Measurements from ENCODE around the gene CPEB3. TPM values are rescaled to one million over a fixed set of nuclear protein-coding genes. Genes with fewer than 3 reads are reported as not detected.
A peak's percentile ranks its signal among the peaks of the same experiment; 100 is the strongest.
"Not testable (repeated sequence)": the region's sequence is repeated elsewhere in the genome, so short reads cannot be mapped to it uniquely, and the experiment has no call there.

The CPEB3 gene
- total RNA-seq, 1 experiment from 2014 or later = 2.0 TPM

DNA sequence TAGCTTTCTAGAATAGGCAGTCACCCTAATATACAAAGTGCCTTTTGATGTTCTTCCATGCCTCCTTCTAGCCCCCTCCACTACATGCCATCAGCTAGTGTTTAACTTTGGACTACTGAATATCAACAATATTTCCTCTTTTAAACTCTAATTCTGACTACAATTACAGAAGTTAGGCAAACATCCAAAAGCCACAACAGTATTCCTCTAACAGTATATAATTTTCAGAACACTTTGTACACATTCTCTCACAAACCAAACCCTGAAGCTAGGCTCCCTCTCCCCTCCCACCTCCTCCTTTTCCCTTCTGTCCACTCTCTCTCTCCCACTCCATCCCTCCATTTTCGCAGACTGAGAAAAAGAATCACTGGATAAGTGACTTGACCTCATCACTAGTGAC is 59.7 kb downstream of the CPEB3 start:
- in situ Hi-C loops (cut with HindIII; ENCODE audit: low sequenced_read_pairs) = no loop called here
- DNase-seq (ENCODE audit: low spot score) = no peak

DNA sequence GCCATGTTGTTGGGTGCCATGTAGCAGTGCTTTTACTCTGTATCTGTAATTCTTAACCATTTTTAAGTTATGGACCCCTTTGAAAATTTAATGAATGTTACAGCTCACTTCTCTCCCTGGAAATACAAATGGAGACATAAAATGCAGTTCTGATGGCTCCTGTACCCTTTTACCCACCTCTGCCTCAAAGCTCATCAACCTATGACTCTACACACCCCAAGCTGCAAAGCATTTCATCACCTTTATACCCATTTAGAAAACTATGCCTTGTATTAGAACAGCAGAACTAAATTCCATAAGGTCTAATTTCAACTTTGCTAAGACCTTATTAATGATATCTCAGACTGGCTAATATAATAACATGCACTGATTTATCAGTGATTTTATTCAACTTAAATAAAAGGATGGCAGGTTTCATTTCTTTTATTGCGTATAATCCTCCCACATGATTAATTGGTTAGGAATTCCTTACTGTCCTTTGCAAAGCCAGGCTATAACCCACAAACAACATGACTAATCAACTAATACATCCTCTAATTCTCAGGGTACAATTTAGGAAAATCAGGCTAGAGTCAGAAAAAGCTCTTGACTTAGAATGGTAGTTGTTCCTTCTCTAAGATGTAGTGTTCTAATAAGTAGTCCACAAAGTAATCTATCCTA is 68.1 kb downstream of the CPEB3 start:
- DNase-seq (ENCODE audit: low spot score) = no peak
- in situ Hi-C loops (cut with HindIII; ENCODE audit: low sequenced_read_pairs) = no loop called here

DNA sequence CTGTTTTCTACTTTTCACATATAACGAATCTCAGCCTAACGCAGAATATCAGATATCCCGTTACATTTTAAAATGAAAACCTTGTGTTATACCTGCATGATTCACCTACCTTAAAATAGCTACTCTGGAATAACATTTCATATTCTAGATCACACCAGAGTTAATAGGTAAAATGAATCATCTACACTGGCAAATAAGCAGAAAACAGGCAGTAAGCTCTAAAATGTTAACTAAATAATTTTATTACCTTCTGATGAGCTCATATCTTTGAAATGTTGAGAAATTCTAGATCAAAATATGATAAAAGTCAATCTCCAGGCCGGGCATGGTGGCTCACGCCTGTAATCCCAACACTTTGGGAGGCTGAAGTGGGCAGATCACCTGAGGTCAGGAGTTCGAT is 71.3 kb downstream of the CPEB3 start:
- no peak for DNase-seq (ENCODE audit: low spot score)
- in situ Hi-C loops (cut with HindIII; ENCODE audit: low sequenced_read_pairs) = no loop called here

DNA sequence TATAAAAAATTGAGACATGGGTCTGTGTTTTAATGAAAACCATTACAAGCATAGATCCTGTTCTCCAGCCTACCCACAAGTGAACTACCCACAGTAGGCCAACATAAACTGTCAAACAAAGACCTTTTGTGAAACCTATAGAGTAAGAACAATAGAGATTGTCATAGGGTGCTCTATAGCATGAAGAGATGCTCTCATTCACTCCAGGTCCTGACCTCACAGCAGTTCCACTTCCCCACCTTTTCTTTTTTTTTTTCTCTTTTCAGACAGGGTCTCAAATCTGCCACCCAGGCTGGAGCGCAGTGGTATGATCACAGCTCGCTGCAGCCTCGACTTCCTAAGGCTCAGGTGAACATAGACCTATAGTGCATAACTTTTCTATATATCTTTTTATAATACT is 72.3 kb downstream of the CPEB3 start:
- no peak for DNase-seq (ENCODE audit: low spot score)
- in situ Hi-C loops (cut with HindIII; ENCODE audit: low sequenced_read_pairs) = no loop called here

DNA sequence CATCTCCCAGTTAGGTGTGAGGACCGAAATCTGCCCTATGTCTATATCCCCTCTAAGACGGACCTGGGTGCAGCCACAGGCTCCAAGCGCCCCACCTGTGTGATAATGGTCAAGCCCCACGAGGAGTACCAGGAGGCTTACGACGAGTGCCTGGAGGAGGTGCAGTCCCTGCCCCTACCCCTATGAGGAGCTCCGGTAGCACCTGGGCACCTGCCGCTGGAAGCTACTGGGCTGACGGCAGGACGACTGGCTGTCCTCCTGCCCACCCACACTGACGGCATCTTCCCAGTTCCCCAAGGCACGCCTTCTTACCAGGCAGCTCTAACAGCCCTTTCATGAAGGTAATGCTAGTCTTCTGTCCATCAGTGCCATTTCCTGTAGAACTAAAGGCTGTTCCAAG is 74.3 kb downstream of the CPEB3 start:
- DNase-seq (ENCODE audit: low spot score) = not testable (repeated sequence)

DNA sequence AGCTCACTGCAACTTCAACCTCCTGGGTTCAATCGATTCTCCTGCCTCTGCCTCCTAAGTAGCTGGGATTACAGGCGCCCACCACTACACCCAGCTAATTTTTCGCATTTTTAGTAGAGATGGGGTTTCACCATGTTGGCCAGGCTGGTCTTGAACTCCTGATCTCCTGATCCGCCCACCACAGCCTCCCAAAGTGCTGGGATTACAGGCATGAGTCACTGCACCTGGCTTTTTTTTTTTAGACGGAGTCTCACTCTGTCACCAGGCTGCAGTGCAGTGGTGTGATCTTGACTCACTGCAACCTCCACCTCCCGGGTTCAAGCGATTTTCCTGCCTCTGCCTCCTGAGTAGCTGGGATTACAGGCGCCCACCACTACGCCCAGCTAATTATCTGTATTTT is 75.7 kb downstream of the CPEB3 start:
- in situ Hi-C loops (cut with HindIII; ENCODE audit: low sequenced_read_pairs); DNase-seq (ENCODE audit: low spot score): not testable (repeated sequence)

More for the DNA sequence above, 74.3 kb downstream of the CPEB3 start:
- in situ Hi-C loops (cut with HindIII; ENCODE audit: low sequenced_read_pairs) = not testable (repeated sequence)

DNA sequence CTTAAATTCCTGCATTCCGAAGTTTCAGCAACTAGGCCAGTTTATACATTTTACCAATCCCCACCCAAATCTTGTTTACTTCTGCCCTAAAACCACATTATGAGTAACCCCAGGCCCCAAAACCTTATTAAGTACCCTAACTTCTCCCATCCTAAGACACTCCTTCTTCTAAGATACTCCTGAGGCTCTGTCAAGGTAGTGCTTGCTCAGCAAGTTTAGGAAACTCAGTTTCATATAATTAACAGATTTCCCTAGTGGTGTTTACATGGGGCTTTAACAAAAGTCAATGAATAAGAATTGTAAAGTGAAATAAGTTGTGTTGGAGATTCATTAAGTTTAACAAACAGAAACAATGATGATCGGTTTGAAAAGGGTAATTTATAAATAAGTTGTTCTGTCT is 77.8 kb downstream of the CPEB3 start:
- DNase-seq (ENCODE audit: low spot score) = no peak
- in situ Hi-C loops (cut with HindIII; ENCODE audit: low sequenced_read_pairs) = no loop called here

DNA sequence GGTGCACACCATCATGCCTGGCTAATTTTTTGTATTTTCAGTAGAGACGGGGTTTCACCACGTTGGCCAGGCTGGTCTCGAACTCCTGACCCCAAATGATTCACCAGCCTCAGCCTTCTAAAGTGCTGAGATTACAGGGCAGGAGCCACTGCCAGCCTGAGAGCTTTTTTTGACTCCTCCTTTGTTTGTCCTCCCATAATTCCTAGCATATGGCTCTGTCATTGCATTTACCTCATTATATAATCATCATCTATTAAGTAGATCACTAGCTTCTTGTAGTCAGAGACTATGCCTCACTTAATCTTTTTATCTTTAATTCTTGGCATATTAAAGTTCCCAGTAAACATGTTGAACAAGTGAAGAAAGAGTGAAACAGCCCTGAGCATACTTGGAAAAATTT is 82.1 kb downstream of the CPEB3 start:
- no peak for DNase-seq (ENCODE audit: low spot score)
- in situ Hi-C loops (cut with HindIII; ENCODE audit: low sequenced_read_pairs) = no loop called here

DNA sequence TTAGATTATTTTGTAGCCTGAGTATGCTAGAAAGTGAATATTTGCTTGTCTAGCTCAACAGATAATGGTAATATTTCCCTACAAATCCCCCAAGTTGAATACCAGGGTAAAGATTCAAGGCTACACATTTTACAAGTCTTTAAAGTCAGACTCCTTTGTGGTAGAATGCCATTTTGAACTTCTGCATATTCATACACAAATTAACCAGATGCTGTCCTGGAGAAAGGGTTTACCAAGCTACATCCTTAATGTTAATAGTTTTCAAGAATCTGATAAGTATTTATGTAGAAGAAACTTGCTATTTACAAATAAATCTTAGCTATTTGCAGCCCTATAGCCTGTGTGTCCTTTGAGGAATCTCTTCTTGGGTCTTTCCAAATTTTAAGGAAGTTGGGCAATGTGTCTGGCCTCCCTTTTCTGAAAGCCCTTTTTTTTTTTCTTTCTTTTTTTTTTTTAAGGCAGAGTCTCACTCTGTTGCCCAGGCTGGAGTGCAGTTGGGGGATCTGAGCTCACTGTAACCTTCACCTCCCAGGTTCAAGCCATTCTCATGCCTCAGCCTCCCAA is 82.6 kb downstream of the CPEB3 start:
- in situ Hi-C loops (cut with HindIII; ENCODE audit: low sequenced_read_pairs) = no loop called here
- no peak for DNase-seq (ENCODE audit: low spot score)

DNA sequence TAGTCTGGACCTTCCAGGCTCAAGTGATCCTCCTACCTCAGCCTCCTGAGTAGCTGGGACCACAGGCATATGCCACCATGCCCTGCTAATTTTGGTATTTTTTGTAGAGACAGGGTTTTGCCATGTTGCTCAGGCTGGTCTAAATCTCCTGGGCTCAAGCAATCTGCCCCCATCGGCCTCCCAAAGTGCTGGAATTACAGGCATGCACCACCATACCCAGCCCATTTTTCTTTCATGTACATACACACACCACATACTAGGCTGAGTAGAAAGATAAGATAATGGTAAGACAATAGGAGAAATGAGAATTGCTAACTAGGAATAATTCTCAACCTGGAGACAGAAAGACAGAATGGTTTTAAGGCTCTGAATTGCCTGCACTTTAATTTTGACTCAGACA is 83.8 kb downstream of the CPEB3 start:
- no peak for DNase-seq (ENCODE audit: low spot score)
- in situ Hi-C loops (cut with HindIII; ENCODE audit: low sequenced_read_pairs) = no loop called here

DNA sequence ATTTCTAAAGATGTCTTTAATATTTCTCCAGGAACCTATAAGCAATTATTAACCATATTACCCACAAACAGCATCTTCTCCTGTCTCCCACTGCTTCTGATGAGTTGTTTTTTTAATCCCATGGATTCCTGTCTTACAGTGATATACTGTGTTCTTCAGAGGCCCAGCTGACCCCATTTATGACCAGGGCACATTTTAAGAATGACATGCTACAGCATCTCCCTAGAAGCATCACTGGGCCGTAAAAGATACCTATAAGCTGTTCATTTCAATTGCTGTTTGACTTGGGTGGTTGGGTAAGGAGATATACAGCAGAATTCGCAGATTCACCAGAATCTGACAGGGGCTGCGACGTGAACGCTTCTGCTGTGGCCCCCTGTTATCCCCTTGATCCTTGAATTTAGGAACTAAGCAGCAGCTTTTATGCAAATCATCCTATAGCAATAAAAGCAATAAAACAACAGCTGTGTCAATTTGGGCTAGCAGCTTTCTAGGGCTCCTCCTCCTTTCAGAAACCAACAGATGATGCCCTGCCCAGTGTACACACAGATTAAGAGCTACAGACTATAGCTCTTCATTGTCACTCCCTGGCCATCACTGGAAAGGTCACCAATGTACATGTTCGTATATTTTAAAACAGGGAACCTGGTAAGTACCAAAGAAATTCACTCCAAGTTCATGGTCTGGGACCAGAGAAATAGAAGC is 86.8 kb downstream of the CPEB3 start:
- DNase-seq (ENCODE audit: low spot score) = no peak
- in situ Hi-C loops (cut with HindIII; ENCODE audit: low sequenced_read_pairs) = no loop called here

DNA sequence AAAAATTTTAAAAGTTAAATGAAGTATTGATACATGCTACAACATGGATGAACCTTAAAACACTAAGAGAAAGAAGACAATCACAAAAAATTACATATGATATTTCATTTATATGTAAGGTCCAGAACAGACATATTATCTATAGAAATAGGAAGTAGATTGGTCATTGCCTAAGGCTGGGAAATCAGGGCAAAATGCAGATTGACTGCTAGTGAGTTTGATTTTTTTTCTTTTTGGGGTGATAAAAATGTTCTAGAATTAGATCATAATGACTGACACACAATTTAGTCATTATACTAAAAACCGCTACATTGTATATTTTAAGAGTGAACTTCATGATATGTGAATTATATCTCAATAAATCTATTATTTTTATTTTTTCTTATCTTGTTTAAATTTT is 88.3 kb downstream of the CPEB3 start:
- in situ Hi-C loops (cut with HindIII; ENCODE audit: low sequenced_read_pairs) = no loop called here
- DNase-seq (ENCODE audit: low spot score) = no peak

DNA sequence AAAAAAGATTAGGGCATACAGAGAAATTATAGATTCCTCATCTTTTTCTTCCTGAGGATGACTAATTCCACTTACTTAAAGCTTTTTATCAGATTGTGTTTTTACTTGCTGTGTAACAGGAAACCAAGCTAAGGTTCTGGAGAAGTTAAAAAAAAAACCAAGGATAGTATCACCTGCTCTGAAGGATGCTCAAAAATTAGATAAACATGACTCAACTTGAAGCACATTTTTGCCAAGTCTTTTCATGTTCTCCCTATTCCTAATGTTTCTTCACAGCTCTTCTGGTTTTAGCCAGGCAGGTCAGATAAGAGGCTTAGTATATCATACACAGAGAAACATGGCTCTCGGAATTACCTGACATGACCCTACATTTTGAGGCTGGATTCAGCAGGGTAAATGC is 90.3 kb downstream of the CPEB3 start:
- in situ Hi-C loops (cut with HindIII; ENCODE audit: low sequenced_read_pairs) = no loop called here
- DNase-seq (ENCODE audit: low spot score) = no peak

DNA sequence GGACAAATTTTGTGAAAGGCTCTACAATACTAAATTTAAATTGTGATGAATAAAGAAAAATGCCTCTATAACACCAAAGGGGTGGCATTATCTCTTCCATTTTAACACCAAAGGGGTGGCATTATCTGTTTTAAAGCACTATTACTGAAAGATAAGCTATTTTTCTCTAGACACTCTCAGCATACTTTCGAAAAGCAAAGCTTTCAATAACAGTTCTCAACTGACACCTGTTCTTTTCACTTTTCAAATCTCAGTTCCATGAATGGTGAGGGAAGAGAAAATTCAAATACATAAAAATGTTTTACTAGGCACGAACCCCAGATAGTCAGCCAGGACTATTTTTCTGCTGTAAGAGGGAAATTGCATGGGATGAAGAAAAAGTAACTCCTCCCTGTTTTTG is 103.8 kb downstream of the CPEB3 start:
- in situ Hi-C loops (cut with HindIII; ENCODE audit: low sequenced_read_pairs) = loop anchor here (5.0 kb wide), 1 partner anchor 35 kb away; no protein-coding TSS in a partner anchor
- DNase-seq (ENCODE audit: low spot score) = no peak

DNA sequence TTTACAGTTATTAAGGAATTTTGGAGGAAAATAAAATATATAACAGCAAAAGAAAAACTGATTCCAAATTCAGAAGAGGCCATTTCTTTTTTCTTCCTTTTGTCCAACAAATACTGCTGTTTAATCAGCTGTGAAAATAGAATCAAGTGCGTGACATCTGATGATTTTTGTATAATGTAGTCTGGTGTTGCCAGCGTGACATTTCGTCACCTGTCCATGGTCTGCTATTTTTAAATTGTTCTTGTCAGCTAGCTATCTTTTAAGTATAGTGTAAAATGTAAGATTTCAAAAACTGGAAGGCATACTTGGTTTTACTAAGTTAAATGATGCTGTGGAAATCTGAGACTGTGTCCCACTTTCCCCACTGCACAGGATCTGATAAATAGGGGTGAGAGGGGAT is 105.9 kb downstream of the CPEB3 start:
- in situ Hi-C loops (cut with HindIII; ENCODE audit: low sequenced_read_pairs) = loop anchor here (5.0 kb wide), 1 partner anchor 33 kb away; no protein-coding TSS in a partner anchor

DNA sequence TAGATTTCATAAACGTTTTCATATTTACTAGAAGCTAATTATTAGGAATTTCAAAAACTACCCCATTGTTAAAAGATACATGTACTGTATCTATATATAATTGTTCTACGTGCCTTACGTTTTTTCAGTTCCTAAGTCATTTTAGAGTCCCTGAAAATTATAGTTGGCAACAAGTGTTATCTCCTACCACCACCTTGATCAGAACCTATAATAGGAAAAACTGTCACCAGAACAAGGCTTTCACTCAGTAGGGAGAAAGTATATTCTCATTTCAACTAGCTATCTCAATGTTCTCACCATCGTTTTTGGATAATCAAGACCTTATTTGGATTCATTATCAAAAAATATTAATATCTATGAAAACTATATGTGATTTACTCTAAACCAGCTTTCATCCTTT is 107.7 kb downstream of the CPEB3 start:
- no peak for DNase-seq (ENCODE audit: low spot score)
- in situ Hi-C loops (cut with HindIII; ENCODE audit: low sequenced_read_pairs) = no loop called here

More for the DNA sequence above, 105.9 kb downstream of the CPEB3 start:
- peak; percentile 30 for DNase-seq (ENCODE audit: low spot score)

DNA sequence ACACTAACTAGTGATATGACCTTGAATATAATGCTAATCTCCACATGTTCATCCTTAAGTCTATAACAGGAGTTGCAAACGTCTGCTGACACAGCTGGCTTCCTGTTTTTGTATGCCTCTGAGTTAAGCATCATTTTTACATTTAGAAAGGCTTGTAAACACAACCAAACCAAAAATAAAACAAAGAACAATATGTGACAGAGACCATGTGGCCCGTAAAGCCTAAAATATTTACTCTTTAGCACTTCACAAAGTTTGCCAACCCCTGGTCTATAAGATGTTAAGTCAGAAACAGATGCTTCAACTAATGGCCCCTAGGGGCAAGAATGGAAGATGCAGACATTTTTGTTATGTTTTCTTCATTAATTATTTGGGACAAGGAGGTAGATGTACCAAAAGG is 109.3 kb downstream of the CPEB3 start:
- in situ Hi-C loops (cut with HindIII; ENCODE audit: low sequenced_read_pairs) = no loop called here
- DNase-seq (ENCODE audit: low spot score) = no peak

DNA sequence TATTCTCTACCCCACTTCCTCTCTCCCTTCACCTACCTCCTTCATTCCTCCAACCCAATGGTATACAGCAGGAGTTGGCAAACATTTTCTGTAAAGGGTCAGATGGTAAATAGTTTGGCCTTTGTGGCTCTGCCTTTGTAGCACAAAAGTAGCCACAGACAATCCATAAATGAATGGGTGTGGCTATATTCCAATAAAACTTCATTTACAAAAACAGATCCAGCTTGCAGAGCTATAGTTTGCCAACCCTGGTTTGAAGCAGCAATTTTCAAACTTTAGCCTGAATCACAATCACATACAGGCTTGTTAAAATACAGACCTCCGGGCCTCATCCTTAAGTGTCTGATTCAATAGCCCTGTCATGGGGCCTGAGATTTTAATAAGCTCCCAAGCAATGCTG is 110.5 kb downstream of the CPEB3 start:
- no peak for DNase-seq (ENCODE audit: low spot score)
- in situ Hi-C loops (cut with HindIII; ENCODE audit: low sequenced_read_pairs) = no loop called here

DNA sequence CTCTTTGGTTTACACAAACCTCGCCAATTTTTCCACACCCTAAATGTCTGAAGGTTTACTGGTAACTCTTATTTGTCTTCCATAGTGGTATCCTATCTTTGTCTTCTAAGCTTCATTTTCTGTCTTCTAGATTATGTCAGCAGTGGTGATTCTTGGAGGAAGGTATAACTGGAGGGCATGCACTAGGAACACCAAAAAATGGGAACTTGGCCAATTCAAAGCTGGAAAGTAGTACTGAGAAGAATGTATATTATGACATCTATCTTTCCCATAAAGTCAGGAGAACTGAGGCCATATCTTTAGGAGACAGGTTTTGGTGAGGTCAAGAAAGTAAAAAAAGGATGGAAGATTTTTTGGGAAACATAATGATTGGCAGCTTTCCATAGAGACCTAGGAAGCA is 113.3 kb downstream of the CPEB3 start:
- peak; percentile 50 for DNase-seq (ENCODE audit: low spot score)
- in situ Hi-C loops (cut with HindIII; ENCODE audit: low sequenced_read_pairs) = no loop called here

DNA sequence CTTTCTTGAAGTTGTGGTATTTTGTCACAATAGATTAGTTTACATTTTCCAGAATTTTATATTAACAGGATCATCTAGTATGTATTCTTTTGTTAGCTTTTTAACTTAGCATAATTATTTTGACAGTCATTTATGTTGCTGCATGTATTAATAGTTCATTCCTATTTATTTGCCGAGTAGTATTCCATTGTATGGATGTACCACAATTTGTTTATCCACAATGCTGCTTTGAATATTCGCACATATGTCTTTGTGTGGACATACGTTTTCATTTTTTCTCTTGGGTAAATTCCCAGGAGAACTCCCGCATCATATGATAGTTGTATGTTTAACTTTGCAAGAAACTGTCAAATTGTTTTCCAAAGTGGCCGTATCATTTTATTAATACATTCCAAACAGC is 115.7 kb downstream of the CPEB3 start:
- in situ Hi-C loops (cut with HindIII; ENCODE audit: low sequenced_read_pairs) = no loop called here
- no peak for DNase-seq (ENCODE audit: low spot score)

DNA sequence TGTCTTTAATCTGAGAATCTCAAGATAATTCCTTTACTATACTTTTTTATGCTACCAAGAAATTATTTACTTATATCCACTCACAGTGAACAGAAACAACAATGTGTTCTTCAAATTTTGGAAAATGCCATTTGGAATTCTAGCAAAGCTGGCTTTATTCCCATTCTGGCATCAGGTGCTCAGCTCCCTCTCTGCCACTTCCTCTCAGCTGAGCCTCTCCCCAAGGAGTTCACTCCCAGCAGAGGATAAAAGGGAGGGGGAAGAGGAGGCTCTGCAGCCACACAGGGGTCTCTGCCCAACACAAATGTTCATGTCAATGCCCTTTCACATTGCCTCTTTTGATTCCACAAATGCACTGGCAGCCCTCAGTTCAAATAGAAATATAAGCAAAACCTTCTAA is 116.9 kb downstream of the CPEB3 start:
- peak; percentile 71 for DNase-seq (ENCODE audit: low spot score)
- in situ Hi-C loops (cut with HindIII; ENCODE audit: low sequenced_read_pairs) = no loop called here

Measured in G401 (cell line).